HTERT RPE-1 (cell line): ENCODE data around the gene NR4A1.

ENCODE experiments used
- in situ Hi-C: fragments of 300-500 bp; cut with MboI; formaldehyde crosslinking; loops from 4 replicates; pipeline ENCODE4 v1.14.3; 2020; ENCODE audit warnings: low sequenced_read_pairs

NR4A1 gene

GRCh38 chr12:52050758-52051541, at the start of gene NR4A1:
NR4A1 (plus strand) TSS chr12:52051442; CDS start chr12:52054329, 2,887 bp downstream.
- in situ Hi-C loops = no loop called here

GRCh38 chr12:52003016-52003550, 48.2 kb upstream of the NR4A1 start:
- in situ Hi-C loops = no loop called here

- in situ Hi-C loops = no loop called here
Observed at GRCh38 chr12:52003591-52003990, 47.7 kb upstream of the NR4A1 start.

GRCh38 chr12:52004042-52004648, 47.1 kb upstream of the NR4A1 start:
- in situ Hi-C loops = no loop called here

GRCh38 chr12:52005218-52005902, 45.9 kb upstream of the NR4A1 start:
- in situ Hi-C loops = no loop called here

- in situ Hi-C loops = no loop called here
Observed at GRCh38 chr12:52005903-52006703, 45.1 kb upstream of the NR4A1 start.

- in situ Hi-C loops = no loop called here
Observed at GRCh38 chr12:52006726-52007157, 44.5 kb upstream of the NR4A1 start, which contains the start of gene TAMALIN. TAMALIN (plus strand) TSS chr12:52006946; CDS start chr12:52007020, 74 bp downstream.

GRCh38 chr12:52007158-52007921, 43.9 kb upstream of the NR4A1 start:
- in situ Hi-C loops = no loop called here

GRCh38 chr12:52007982-52008510, 43.2 kb upstream of the NR4A1 start:
- in situ Hi-C loops = no loop called here

- in situ Hi-C loops = no loop called here
Observed at GRCh38 chr12:52009081-52009751, 42.0 kb upstream of the NR4A1 start.

GRCh38 chr12:52010152-52010622, 41.1 kb upstream of the NR4A1 start:
- in situ Hi-C loops = no loop called here

GRCh38 chr12:52010692-52011601, 40.3 kb upstream of the NR4A1 start:
- in situ Hi-C loops = no loop called here

GRCh38 chr12:52011602-52012214, 39.5 kb upstream of the NR4A1 start:
- in situ Hi-C loops = no loop called here

- in situ Hi-C loops = no loop called here
Observed at GRCh38 chr12:52013626-52014310, 37.5 kb upstream of the NR4A1 start.

- in situ Hi-C loops = no loop called here
Observed at GRCh38 chr12:52014567-52015530, 36.4 kb upstream of the NR4A1 start.

- in situ Hi-C loops = no loop called here
Observed at GRCh38 chr12:52015532-52016041, 35.7 kb upstream of the NR4A1 start.
